ENCODE data around the gene MTMR3.

The MTMR3 gene

DNA sequence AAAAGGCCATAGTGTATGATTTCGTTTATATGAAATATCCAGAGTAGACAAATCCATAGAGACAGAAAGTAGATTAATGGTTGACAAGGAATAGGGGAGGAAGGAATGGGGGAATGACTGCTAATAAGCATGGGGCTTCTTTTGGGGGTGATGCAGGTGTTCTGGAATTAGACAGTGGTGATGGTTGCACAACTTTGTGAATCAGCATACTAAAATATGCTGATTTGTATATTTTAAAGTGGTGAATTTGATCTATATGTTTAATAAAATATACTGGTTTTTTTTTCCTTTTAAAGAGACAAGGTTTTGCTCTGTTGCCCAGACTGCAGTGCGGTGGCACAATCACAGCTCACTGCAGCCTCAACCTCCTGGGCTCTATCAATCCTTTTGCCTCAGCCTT is 190.8 kb downstream of the MTMR3 start:
- no peak overlapping the region for H3K27ac ChIP-seq
- TF ChIP-seq, protein P1, sequence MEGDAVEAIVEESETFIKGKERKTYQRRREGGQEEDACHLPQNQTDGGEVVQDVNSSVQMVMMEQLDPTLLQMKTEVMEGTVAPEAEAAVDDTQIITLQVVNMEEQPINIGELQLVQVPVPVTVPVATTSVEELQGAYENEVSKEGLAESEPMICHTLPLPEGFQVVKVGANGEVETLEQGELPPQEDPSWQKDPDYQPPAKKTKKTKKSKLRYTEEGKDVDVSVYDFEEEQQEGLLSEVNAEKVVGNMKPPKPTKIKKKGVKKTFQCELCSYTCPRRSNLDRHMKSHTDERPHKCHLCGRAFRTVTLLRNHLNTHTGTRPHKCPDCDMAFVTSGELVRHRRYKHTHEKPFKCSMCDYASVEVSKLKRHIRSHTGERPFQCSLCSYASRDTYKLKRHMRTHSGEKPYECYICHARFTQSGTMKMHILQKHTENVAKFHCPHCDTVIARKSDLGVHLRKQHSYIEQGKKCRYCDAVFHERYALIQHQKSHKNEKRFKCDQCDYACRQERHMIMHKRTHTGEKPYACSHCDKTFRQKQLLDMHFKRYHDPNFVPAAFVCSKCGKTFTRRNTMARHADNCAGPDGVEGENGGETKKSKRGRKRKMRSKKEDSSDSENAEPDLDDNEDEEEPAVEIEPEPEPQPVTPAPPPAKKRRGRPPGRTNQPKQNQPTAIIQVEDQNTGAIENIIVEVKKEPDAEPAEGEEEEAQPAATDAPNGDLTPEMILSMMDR (IDR thresholded peaks at IDR 0.05) = no peak
- no peaks in the 10 kb centered on the region for H3K9me3 ChIP-seq
- peaks cover 48% of the 10 kb centered on the region for H3K27me3 ChIP-seq
- no peaks in the 10 kb centered on the region for H3K4me1 ChIP-seq (ENCODE audit: control insufficient read depth in 1 of 2, insufficient read depth in 1 of 2, low read depth in 1 of 2, low read length in 1 of 2)
- no peaks in the 10 kb centered on the region for H3K36me3 ChIP-seq
- H3K4me3 ChIP-seq (ENCODE audit: low read depth in 1 of 2, low read length in 1 of 2) = no peak overlapping the region

DNA sequence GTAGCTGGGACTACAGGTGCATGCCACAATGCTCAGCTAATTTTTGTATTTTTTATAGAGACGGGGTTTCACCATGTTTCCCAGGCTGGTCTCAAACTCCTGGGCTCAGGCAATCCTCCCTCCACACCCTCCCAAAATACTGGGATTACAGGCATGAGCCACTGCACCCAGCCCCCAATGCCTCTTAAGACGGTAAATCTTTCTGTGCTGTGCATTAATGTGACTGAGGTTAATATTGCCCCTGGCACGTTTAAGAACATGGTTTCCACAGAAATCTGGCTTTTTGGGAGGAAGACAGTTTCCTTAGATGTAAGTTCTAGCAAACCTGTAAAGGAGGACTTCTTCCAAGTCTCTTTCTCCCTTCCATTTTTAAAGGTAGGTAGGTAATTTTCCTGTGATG is 191.2 kb downstream of the MTMR3 start:
- no peak overlapping the region for H3K4me3 ChIP-seq (ENCODE audit: low read depth in 1 of 2, low read length in 1 of 2)
- no peaks in the 10 kb centered on the region for H3K4me1 ChIP-seq (ENCODE audit: control insufficient read depth in 1 of 2, insufficient read depth in 1 of 2, low read depth in 1 of 2, low read length in 1 of 2)
- H3K9me3 ChIP-seq = no peaks in the 10 kb centered on the region
- no peak overlapping the region for H3K27ac ChIP-seq
- peaks cover 52% of the 10 kb centered on the region for H3K27me3 ChIP-seq
- TF ChIP-seq, protein P1 (IDR thresholded peaks at IDR 0.05) = no peak
- no peaks in the 10 kb centered on the region for H3K36me3 ChIP-seq

DNA sequence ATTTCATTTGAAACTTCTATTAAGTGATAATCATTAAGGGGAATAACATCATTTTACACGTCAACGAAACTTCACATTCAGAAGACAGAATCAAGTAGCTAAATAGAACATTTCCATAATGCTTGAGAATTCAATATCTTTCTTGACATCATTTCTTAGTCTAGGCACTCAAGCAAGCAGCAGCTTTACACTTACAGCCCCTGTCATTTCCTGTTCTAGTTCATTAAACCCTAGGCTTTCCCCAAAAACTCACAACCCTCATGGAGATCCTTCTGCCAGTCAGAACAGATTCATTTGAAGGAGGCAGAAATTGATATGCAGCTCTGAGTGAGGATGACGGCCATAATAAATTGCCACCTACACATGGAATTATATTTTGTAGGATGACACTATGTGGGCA is 192.0 kb downstream of the MTMR3 start:
- H3K27me3 ChIP-seq = peaks cover 61% of the 10 kb centered on the region
- H3K4me3 ChIP-seq (ENCODE audit: low read depth in 1 of 2, low read length in 1 of 2) = no peak overlapping the region
- peaks cover 0 to 3% of the 10 kb centered on the region in 2 experiments for H3K4me1 ChIP-seq (ENCODE audit: control insufficient read depth in 1 of 2, insufficient read depth in 1 of 2, low read depth in 1 of 2, low read length in 1 of 2)

DNA sequence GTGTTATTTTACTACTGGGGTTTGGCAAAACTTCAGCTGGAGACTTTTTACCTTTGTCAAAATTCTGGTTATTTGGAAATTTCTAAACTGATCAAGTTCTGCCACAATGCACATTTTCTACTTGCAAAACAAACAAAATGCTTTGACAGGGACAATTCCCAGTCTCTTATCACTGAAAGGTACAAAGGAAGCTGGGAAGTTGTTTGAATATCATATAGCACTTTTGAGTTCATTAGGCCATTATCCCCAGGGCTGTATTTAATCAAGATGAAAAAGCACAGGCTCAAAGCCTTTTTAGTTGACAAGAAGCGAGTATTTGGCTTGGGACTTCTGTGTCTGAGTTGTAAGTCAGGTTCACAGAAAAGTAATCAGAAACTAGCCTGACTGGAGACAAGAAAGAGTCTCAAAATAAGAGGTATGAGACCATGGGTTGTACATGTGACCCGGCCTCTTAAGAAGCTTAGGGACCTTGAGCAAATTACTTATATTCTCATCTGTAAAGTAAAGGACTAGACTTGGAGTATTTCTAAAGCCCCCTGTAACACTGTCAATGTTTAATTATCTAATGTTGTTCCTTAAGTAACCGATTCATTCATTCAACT is 194.4 kb downstream of the MTMR3 start:
- peaks cover 0 to 8% of the 10 kb centered on the region in 2 experiments for H3K4me1 ChIP-seq (ENCODE audit: control insufficient read depth in 1 of 2, insufficient read depth in 1 of 2, low read depth in 1 of 2, low read length in 1 of 2)
- H3K27ac ChIP-seq = no peak overlapping the region
- no peak overlapping the region for H3K4me3 ChIP-seq (ENCODE audit: low read depth in 1 of 2, low read length in 1 of 2)
- H3K27me3 ChIP-seq = peaks cover 74% of the 10 kb centered on the region
- TF ChIP-seq, protein P1 (IDR thresholded peaks at IDR 0.05) = no peak
- H3K36me3 ChIP-seq = no peaks in the 10 kb centered on the region
- no peaks in the 10 kb centered on the region for H3K9me3 ChIP-seq

More for the DNA sequence above, 192.0 kb downstream of the MTMR3 start:
- H3K36me3 ChIP-seq = no peaks in the 10 kb centered on the region
- TF ChIP-seq, protein P1 (IDR thresholded peaks at IDR 0.05) = no peak
- no peaks in the 10 kb centered on the region for H3K9me3 ChIP-seq
- no peak overlapping the region for H3K27ac ChIP-seq

DNA sequence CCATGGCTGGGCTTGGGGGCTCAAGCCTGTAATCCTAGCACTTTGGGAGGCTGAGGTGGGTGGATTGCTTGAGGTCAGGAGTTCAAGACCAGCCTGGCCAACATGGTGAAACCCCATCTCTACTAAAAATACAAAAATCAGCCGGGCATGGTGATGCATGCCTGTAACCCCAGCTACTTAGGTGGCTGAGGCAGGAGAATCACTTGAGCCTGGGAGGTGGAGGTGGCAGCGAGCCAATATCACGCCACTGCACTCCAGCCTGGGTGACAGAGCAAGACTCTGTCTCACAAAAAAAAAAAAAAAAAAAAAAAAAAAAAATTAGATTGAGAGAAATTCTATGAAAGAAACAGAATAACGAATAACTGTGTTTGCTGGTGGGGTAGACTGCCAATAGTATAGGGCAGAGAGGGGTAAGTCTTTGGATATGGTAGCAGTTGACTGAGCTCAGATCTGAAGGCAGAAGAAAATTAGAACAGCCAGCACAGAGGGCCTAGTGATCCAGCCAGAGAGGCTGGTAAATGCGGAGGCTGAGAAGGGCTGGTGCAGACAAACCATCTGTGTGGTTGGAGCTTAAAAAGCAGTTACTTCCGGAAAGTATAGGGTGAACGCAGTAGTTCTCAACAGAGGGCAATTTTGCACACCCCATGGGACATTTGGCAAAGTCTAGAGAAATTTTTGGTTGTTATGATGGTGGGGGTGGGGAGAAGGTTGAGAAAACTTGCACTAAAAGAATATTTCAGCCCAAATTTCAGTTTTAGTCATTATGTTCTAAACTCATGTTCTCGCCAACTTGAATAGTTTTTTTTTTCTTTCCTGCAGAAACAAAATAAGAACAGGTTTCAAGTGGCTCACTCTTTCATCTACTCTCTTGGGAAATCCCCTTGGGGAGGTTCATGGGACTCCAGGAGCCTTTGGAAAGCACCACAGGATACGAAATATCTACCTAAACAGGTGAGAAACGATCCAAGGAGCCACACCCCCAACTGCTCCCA is 195.6 kb downstream of the MTMR3 start:
- no peak overlapping the region for H3K4me3 ChIP-seq (ENCODE audit: low read depth in 1 of 2, low read length in 1 of 2)

More for the DNA sequence above, 195.6 kb downstream of the MTMR3 start:
- TF ChIP-seq, protein P1 (IDR thresholded peaks at IDR 0.05) = no peak
- Histone ChIP-seq H3K36me3 (no peaks in the 10 kb centered on the region), H3K4me1 (ENCODE audit: control insufficient read depth in 1 of 2, insufficient read depth in 1 of 2, low read depth in 1 of 2, low read length in 1 of 2) (peaks cover 0 to 8% of the 10 kb centered on the region in 2 experiments), H3K27me3 (peaks cover 64% of the 10 kb centered on the region), H3K9me3 (no peaks in the 10 kb centered on the region), H3K27ac (no peak overlapping the region)
